Measurements from ENCODE around the gene TMEM255B.
"Not testable (repeated sequence)": the region's sequence is repeated elsewhere in the genome, so short reads cannot be mapped to it uniquely, and the experiment has no call there.

Gene TMEM255B

GRCh38 chr13:113735194-113735593, 23.8 kb upstream of the TMEM255B start:
- no peak for DNase-seq

- no peak for DNase-seq
These were observed 23.3 kb upstream of the TMEM255B start for GRCh38 chr13:113735750-113736149.

- no peak for DNase-seq
These were observed 22.7 kb upstream of the TMEM255B start for GRCh38 chr13:113736258-113736731.

GRCh38 chr13:113737803-113738202, 21.2 kb upstream of the TMEM255B start:
- no peak for DNase-seq

GRCh38 chr13:113739527-113740285, 19.3 kb upstream of the TMEM255B start:
- no peak for DNase-seq

- DNase-seq, result no peak
These were observed 18.8 kb upstream of the TMEM255B start for GRCh38 chr13:113740286-113740556.

GRCh38 chr13:113740661-113741060, 18.4 kb upstream of the TMEM255B start:
- no peak for DNase-seq

- no peak for DNase-seq
These were observed 17.8 kb upstream of the TMEM255B start for GRCh38 chr13:113741191-113741668.

GRCh38 chr13:113742000-113742441, 17.0 kb upstream of the TMEM255B start:
- peak; percentile 29 for DNase-seq

GRCh38 chr13:113742445-113743120, 16.4 kb upstream of the TMEM255B start:
- DNase-seq, result no peak

GRCh38 chr13:113743366-113744195, 15.4 kb upstream of the TMEM255B start:
- DNase-seq, result no peak

GRCh38 chr13:113744197-113745000, 14.6 kb upstream of the TMEM255B start:
- DNase-seq, result no peak

- DNase-seq, result no peak
These were observed 14.0 kb upstream of the TMEM255B start for GRCh38 chr13:113745059-113745458.

GRCh38 chr13:113745500-113746142, 13.4 kb upstream of the TMEM255B start:
- not testable (repeated sequence) for DNase-seq

GRCh38 chr13:113746143-113746525, 12.9 kb upstream of the TMEM255B start:
- no peak for DNase-seq

GRCh38 chr13:113746671-113747070, 12.4 kb upstream of the TMEM255B start:
- DNase-seq, result no peak

- no peak for DNase-seq
These were observed 11.7 kb upstream of the TMEM255B start for GRCh38 chr13:113747291-113747833.

GRCh38 chr13:113748101-113748861, 10.7 kb upstream of the TMEM255B start:
- no peak for DNase-seq

- no peak for DNase-seq
These were observed 10.1 kb upstream of the TMEM255B start for GRCh38 chr13:113748862-113749451.

- DNase-seq, result no peak
These were observed 9.5 kb upstream of the TMEM255B start for GRCh38 chr13:113749507-113749906.

- DNase-seq, result no peak
These were observed 9.1 kb upstream of the TMEM255B start for GRCh38 chr13:113749967-113750366.
